Stimulated activated CD4-positive, alpha-beta T cell treated with anti-CD3 and anti-CD28 coated beads, Interleukin-4, amount 100 ng/mL, for 24 hours (primary cell): ENCODE measurements around the gene ZDHHC3.
"Not testable (repeated sequence)": the region's sequence is repeated elsewhere in the genome, so short reads cannot be mapped to it uniquely, and the experiment has no call there.

Experiments
- DNase-seq: peaks from one replicate; pipeline ENCODE4 v3.0.0-alpha.2; 2020

ZDHHC3 gene

DNA sequence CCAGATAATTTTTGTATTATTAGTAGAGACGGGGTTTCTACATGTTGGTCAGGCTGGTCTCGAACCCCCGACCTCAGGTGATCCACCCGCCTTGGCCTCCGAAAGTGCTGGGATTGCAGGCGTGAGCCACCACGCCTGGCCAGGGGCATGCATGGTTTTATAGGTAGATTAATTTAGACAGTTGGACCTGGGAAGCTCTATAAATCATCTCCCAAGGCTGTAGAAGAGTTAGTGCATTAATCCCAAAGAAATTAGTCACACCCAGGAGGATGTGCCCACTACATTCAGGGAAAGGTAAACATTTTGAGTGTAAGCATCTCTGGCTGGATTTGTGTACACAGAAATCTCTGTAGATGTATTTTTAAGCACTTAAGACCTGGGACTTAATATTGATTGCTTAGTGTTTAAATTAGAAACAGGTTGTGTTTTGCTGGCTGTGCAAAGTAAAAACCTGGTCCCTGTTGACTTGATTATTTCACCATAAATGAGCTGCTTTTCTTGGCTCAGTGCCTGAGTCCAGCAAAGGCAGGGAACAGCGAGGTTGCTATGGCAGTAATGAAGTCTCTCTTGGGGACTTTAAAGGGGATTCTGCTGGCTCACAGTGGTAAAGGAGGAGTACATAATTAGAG is 19.3 kb upstream of the ZDHHC3 start:
- no peak for DNase-seq

DNA sequence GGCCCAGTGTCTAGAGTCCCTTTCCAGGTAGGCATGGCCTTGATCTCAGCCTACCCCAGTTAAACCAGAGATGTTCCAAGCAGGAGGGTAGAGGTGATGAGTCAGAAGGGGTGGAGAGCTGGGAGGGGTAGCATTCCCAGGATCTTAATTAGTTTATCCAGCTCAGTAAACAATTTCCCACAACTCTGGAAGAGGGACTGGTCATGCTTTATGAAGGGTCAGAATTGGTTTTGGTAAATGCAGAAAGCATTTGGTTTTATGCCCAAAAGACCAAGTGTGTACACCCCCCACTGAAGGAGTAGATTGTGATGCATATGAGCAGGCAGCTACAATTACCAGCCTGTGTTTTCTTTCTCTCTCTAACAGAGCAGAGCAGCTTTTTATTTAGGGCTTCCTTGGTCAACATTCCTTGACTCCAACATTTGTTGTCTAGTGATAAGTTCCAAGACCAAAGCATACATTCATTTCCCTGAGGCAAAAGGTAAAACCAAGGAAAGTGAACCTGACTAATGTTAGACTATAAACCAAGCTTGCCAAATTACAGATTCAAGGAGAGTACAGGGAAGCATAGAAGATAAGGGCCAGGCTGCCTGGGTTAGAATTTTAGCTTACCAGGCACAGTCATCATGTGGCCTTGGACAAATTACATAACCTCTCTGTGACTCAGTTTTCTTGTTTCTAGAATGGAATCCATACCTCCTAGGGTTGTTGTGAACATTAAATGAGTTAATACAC is 17.7 kb upstream of the ZDHHC3 start:
- no peak for DNase-seq

DNA sequence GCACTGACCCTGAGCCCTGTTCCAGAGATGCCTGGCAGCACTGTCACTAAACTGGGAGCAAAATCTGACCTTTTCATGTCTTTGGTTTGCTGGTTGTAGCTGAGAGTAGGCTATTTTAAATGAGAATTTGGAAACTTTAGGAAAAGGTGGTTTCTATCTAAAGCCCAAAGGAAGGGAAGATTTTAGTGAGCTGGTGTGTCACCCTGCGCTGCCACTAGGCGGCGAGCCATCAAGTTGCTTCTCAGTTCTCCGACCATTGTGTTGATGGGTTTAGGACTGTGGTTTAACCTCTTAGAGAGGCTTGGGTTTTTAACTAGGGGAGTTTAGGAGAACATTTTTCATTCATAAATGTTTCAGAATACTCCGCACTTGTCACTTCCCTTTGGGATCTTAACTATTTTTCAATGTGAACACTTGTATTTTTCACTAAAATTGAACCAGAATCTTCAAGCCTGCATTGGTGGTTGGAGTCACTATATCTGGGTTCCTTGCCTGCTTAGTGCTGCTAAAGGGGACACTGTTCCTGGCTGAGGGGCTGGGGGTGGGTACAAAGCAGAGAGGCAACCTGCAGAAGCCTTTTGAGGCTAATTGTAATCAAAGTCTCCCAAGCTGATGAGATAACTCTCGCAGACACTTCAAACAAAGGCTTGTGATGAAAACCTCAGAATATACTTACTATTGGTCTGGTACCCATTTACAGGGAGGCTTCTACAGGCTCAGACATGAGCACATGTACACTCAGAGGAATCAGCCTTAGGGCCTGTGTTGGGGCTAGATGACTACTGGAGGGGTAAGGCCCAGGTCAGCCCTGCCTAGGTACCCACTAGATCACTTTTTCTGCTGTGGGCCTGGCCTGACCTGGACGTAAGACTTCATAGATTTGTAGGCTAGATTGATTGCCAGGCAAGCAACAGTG is 16.8 kb upstream of the ZDHHC3 start:
- DNase-seq, result no peak

DNA sequence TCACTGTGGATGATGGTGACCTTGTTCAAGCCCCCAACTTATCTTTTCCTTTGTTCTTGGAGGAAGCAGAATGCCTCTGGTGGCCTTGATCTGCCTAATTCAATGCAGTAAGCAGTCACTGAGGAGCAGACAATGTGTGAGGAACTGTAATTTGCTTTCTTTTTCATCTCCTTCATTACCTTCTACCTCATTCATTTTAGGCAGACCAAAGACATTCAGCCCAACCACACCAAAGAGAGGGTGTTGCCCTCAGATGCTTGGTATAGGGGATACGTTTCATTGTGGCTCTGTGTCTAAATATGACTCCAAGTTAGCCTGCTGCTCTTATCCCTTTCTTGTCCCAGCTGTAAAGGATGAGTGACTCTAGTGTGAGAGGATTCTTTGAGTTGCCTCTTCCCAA is 15.4 kb upstream of the ZDHHC3 start:
- DNase-seq, result no peak

DNA sequence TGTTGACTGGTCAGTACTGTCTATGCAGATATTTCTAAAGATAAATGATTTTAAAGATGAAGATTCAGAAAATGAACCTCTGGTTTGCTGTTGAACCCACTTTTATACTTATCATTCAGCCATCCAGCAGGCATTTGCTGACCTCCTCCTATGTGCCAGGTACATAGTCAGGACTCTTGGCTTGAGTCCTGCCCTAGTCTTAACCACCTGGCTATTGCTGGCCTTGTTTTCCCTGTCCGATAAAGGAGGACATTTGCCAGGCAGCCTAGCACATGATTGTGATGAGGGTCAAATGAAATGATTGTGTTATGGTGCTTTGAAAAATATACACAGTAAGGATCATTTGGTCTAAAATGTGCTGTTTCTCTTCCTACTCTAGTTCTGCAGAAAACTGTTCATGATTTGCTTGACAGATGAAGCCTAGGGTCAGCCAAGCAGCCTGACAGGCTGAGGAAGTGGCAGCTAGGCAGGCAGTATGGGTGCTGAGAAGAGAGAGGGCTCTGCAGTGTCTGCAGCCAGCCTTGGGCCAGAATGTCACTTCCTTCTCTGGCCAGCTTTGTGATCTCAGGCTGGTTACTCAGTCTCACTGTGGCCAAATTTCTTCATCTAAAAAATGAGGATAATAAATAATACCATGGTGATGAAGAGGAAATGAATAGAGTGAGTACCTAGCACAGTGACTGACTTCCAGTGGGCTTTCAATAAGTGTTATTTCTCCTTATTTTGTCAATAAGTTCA is 13.8 kb upstream of the ZDHHC3 start:
- DNase-seq, result no peak

DNA sequence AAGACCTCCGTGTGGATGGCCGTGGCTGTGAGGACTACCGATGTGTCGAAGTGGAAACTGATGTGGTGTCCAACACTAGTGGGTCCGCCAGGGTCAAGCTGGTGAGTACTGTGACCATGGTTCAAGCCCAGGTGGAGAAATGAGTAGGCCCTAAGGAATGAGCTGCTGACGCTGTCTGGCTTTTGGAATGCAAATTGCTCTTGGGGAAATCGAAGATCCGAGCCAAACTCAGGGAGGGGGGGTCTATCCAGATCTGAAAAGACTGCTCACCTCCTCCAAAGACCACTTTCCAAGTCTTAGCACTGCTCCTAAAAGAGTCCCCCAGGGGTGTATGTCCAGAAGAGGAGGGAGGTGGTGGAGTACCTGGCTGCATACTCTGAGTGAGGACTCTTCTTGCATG is 13.2 kb upstream of the ZDHHC3 start:
- DNase-seq, result no peak

DNA sequence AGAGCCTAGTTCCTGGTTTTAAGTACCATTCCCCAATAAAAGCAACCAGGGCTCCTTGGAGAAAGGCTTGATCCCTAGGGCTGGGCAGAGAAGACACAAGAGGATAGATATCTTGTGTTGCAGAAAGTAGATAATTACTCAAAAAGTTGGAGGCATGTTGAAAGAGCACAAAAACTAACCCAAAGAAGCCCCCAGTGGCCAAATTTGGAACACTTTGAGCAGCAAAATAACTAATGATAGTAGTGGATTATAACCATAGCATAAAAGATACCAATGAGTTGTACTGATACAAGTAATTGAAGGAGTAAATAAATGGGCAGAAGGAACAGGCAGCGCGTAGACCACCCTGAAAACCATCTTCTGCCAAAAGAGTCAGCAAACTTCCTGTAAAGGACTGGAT is 12.1 kb upstream of the ZDHHC3 start:
- no peak for DNase-seq

DNA sequence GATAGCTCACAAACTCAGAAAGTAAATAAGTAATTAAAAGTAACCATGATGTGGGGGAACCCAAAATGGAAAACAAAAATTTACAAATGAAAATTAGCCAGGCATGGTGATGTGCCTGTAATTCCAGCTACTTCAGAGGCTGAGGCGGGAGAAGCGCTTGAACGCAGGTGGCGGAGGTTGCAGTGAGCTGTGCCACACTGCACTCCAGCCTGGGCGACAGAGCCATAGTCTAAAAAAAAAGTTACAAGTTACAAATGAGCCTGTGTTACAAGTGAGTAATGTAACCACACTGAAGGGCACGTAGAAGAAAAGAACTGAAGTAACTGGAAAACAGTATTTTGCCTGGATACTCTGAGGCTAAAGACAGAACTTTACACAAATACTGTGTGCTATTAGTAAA is 11.4 kb upstream of the ZDHHC3 start:
- no peak for DNase-seq

DNA sequence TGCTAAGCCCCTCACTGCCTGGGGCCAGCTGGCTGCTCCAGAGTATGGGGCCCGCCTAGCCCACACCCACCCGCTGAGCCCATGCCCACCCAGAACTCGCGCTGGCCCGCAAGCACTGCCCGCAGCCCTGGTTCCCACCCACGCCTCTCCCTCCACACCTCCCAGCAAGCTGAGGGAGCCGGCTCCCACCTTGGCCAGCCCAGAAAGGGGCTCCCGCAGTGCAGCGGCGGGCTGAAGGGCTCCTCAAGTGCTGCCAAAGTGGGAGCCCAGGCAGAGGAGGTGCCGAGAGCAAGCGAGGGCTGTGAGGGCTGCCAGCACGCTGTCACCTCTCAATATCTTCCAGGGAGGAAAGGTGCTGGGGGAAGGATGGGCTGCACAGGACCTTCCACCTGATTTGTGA is 10.4 kb upstream of the ZDHHC3 start:
- not testable (repeated sequence) for DNase-seq

DNA sequence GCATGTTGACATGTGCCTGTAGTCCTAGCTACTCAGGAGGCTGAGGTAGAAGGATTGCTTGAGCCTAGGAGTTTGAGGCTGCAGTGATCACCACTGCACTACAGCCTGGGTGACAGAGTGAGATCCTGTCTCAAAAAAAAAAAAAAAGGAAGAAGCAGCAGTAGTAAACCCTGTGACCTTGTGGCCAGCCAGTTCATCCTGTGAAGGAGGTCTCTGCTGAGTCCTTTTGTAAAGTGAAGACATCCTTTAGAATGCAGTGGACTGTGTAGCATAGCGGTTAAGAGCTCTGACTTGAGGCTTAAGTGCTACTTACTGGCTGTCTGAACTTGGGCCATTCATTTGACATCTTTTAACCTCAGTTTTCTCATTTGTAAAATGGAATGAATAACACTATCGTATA is 8.4 kb upstream of the ZDHHC3 start:
- DNase-seq, result no peak

DNA sequence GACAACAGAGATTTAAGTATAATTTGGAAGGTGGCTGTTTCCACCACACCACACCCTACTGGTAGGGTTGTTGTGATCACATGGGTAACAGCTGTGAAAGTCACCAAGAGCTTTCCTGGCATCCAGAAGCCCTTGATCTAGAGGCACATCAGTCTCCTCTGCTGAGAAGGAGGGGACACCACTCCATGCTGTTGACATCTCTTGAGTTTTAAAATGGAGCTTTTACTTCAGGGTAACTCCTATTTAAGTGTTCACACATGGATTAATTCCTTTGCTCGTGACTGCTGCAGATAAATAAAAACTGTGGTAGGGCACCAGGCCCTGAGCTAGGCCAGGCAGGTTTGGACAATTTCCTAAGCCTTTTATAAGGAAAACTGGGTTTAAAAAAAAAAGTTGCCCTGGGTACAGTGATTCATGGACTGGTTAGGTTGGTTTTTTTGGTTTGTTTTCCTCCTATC is 7.5 kb upstream of the ZDHHC3 start:
- DNase-seq, result no peak

DNA sequence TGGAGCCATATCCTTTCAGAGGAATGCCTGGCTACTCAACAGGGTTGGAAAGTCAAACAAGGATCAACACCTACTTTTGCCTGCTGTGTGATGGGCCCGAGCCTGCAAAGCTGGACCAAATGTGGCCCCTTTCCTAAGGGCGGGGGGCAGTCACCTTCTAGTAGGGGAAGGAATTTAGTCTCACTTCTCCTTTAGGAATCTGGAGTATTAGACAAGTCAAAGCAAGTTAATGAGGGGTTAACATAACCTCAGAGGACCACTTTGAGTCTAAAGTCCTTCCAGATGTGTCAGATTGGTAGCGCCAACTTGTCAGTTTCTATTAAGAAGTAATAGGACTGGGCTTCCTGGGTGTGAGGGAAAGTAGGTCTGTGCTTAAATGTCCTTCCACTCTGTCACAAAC is 6.8 kb upstream of the ZDHHC3 start:
- no peak for DNase-seq

DNA sequence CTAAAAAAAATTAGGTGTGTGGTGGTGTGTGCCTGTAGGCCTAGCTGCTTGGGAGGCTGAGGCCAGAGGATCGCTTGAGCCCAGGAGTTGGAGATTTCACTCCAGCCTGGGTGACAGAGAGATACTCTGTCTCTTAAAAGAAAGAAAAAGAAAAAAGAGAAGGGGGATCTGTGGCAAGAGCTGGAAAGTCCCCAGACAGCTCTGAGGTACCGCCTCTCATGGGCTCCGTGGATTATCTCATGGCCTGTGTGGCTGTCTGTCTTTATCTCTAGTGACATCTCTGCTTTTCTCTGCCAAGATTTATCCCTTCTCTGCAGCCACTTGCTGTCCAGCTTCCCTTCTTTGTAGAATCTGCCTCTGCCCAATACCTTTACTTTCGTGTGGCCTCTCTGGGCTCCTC is 5.8 kb upstream of the ZDHHC3 start:
- no peak for DNase-seq

DNA sequence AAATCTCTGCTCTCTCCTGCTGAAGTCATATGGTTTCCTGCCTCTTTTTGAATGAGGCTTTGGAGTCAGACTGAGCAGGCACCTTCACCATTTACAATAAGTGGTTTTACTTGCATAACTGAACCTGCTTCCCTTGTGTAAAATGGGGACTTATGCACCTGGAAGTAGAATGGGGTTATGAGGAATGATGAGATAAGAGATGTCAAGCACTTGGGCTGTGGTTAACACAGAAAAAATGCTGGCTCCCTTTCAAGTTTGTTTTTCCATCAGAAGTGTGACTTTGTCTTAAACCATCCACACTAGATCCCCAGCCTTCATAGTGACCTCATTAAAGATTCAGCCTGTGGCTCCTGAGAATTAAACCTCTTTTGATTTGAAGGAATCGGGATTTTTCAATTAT is 5.2 kb upstream of the ZDHHC3 start:
- DNase-seq, result no peak

DNA sequence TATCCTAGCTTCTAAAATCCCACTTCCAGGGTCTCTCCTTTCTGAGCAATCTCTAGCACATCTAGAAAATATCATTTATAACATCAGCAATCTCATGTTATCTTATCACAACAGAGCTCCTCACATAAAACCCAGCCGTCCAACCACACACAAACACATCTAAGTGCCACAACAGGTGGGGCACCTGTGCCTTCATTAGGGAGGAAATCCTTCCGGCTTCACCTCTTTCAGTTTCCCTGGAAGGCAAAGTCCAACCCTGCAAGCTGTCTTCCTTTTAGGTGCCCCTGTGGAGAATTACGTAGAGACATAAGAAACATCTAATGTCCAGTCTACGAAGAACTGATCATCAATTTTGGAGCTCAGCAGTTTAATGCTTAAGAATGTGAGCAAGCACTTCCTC is 1.6 kb downstream of the ZDHHC3 start:
- no peak for DNase-seq

DNA sequence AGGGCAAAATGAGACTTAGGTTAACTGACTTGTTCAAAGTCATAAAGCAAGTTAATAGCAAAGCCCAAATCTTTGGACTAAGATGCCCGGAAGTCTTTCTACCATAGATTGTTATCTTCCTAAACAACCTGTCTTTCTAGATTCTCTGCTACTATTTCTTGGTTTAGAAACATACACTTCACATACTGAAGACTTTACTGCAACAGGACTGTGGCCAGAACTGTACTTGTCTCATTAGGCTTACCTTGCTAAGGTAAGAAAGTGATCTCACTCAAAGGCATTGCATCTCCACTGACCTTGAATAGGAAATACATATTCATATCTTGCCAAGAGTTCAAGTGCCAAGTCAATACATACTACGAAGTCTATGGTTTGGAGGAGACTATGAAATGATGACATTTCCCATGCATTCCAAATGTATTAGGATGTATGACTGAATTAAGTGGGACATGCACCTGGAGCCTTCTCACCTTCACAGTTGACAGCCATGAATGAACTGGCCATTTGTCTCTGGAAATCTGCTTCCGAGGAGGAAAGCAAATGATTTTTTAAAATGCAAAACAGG is 5.0 kb downstream of the ZDHHC3 start:
- DNase-seq, result no peak

DNA sequence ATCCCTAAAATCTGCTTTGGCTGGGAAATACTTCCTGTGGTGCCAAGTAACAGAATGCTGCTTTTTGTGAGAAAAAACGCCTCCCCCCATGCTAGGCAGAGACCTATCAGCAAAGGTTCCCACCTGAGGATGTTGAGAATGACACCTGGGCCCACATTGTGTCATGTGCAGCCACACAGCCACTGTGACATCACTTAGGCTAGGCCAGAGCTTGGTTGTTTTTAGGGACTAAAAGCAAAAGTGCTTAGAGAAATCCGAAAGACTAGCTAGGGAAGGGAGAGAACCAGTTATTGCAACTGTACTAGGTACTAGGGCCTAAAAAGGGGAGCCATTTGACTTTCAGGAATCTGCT is 6.2 kb downstream of the ZDHHC3 start:
- DNase-seq, result no peak

DNA sequence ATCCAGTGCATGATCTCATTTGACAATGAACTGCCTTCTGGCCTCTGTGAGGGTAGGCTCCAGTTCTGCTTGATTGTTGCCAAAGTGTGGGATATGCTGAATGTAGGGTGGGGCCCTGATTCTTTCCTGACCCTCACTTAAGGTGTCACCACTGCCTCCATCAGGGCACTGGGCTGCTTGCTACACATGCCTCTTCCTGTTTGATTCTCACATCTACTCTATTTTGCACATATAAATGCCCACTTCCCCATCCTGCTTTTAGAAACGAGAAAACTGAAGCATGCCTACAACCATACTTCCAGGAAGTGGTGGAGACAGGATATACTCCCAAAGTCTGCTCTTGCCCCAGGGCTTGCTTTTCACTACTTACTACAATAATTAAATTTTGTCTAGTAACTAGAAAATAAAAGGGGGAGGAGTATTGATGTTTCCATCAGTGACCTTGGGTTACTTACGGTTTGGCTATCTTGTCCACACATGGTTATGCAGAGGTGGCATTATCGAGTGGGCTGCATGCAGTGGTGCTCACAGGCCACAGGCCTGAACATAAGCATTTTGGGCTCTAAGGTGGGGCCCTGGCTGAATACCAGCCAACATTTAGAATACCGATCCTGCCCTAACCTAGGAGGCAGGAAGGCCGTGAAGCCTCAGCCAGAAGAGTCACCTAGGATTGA is 6.7 kb downstream of the ZDHHC3 start:
- no peak for DNase-seq

DNA sequence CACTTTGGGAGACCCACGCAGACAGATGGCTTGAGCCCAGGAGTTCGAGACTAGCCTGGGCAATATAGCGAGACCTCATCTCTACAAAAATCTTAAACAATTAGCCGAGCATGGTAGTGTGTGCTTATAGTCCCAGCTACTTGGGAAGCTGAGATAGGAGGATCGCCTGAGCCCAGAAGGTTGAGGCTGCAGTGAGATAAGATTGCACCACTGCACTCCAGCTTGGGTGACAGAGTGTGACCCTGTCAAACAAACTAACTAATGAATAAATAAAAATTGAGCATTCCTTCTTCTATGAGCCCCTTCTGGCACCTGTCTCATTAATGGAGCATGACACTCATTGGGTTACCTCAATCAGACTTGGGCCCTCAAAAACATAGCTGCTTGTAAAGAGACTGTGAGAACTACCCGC is 7.5 kb downstream of the ZDHHC3 start:
- no peak for DNase-seq

DNA sequence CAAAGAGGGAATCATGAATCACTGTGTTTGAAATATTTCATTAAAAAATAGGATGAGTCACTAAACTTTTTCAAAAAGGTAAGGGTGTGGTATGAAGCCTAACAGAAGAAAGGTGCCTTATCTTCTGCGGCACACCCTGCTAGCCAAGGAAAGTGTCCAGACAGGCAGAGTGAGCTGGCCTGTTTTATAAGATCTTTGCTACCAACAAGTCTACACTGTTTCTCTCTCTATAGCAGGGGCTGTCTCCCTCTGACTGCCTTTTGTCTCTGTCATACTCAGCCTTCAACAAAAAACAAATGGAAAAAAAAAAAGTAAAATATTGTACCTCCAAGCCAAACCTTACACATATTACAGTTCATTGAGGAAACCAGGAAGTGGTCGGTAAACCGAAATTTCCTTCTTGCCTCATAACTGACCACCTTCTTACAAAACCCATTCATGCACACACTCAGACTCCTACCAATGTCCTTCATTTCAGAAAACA is 9.1 kb downstream of the ZDHHC3 start:
- no peak for DNase-seq

DNA sequence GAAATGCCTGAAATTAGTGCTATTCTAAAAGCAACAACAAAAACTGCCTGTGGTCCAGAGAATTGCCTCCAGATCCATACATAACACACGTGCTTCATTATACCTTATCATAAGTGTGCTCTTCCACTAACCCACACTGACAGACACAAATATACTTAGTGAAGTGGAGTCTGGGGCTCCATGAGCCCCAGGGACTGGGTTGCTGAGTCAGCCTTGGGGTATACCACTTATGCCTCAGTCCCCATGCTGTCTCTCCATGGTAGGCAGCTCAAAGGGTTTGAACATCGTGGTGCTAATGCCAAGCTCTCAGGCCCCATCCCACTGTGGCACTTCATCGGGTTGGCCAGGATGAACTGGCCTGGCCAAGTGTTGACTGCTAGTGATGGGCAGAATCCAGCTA is 10.8 kb downstream of the ZDHHC3 start:
- no peak for DNase-seq
